Mammary epithelial cell (primary cell): ENCODE data around the gene MSMP.

Experiments used
- CTCF ChIP-seq, 2 donors: IDR thresholded peaks in 1 of 2; conservative IDR thresholded peaks in 1 of 2; 2 replicates each; pipeline ENCODE4 v1.5.1; 2011 to 2012; ENCODE audit warnings: inconsistent platforms in 2 of 2, low read length in 2 of 2, mild to moderate bottlenecking in 2 of 2, control low read depth in 1 of 2, low read depth in 1 of 2; ENCODE audit not compliant: insufficient read depth in 1 of 2; ENCODE audit errors: extremely low read depth in 1 of 2
- EZH2 ChIP-seq: IDR thresholded peaks from 2 replicates; pipeline ENCODE4 v1.6.1; 2012; ENCODE audit warnings: low read length, inconsistent platforms, borderline replicate concordance

- TF ChIP-seq CTCF (conservative IDR thresholded peaks at IDR 0.05 in 1 of 2, IDR thresholded peaks at IDR 0.05 in 1 of 2; ENCODE audit: extremely low read depth in 1 of 2, insufficient read depth in 1 of 2, low read depth in 1 of 2, low read length in 2 of 2), result no peak
- no peak for TF ChIP-seq EZH2
Measured at GRCh38 chr9:35729101-35729500, 25.0 kb downstream of the MSMP start.
